Prostate gland (tissue), 2 donors: ENCODE results near the gene LAMA2. TPM values are rescaled to one million over a fixed set of nuclear protein-coding genes. Genes with fewer than 3 reads are reported as not detected.
A peak's percentile ranks its signal among the peaks of the same experiment; 100 is the strongest.

ENCODE experiments used
- DNase-seq: peaks from one replicate; pipeline ENCODE4 v3.0.0-alpha.2; 2019; ENCODE audit warnings: low spot score
- H3K27ac ChIP-seq, 2 donors: fragments of 200-600 bp; sonication (generic); 2 replicates each; pipeline ENCODE4 v1.5.1; 2017 to 2019
- H3K27me3 ChIP-seq: fragments of 200-600 bp; sonication (generic); replicated peaks from 2 replicates; pipeline ENCODE4 v1.5.1; 2019; ENCODE audit not compliant: insufficient read depth
- H3K36me3 ChIP-seq, 2 donors: fragments of 200-600 bp; sonication (generic); 1 replicate in 1 of 2; 2 replicates in 1 of 2; pipeline versions ENCODE4 v1.5.1 to v1.8.1; 2017 to 2019
- H3K4me1 ChIP-seq: fragments of 200-600 bp; sonication (generic); replicated peaks from 2 replicates; pipeline ENCODE4 v1.5.1; 2019
- H3K4me3 ChIP-seq, 2 donors: fragments of 200-600 bp; sonication (generic); 2 replicates each; pipeline ENCODE4 v1.5.1; 2017 to 2019
- H3K9me3 ChIP-seq: fragments of 200-600 bp; sonication (generic); 2 replicates; pipeline ENCODE4 v1.5.1; 2017
- POLR2A ChIP-seq: fragments of 450-650 bp; IDR thresholded peaks from one replicate; pipeline ENCODE4 v1.6.1; 2016; ENCODE audit warnings: antibody characterized with exemption, mild to moderate bottlenecking
- POLR2AphosphoS5 ChIP-seq: sonication (generic); formaldehyde crosslinking; IDR thresholded peaks from one replicate; pipeline ENCODE4 v1.6.1; 2017; ENCODE audit warnings: antibody characterized with exemption
- WGBS: methylation state at CpG from one replicate; pipeline ENCODE4 v1.1.5; 2018; 5-methylcytosine and 5-hydroxymethylcytosine counted together
- intact Hi-C: fragments of 100-400 bp; cut with DNase I; formaldehyde crosslinking; loops from one replicate; pipeline ENCODE4 v1.14.2; 2022
- total RNA-seq, 2 donors: library from RNA; depleted of rRNA; stranded (reverse); fragments of >200 nt; gene quantifications; one replicate each; pipeline ENCODE4 v1.1.0, GENCODE V29; 2016
- TF ChIP-seq, protein P1 (sequence below), 4 experiments: fragments of 200-600 bp in 2 of 4; fragments of 450-650 bp in 2 of 4; sonication (generic) in 2 of 4; IDR thresholded peaks; 1 replicate in 3 of 4; 2 replicates in 1 of 4; pipeline ENCODE4 v1.5.1; 2016 to 2019; ENCODE audit warnings: antibody characterized with exemption in 4 of 4, mild to moderate bottlenecking in 2 of 4, moderate library complexity in 2 of 4

LAMA2 gene
- total RNA-seq, 2 donors from 2014 or later: 10.1 to 89.1 TPM

GRCh38 chr6:129498950-129499842 lies 616.3 kb downstream of the LAMA2 start:
- peak; percentile 36 for DNase-seq

DNA sequence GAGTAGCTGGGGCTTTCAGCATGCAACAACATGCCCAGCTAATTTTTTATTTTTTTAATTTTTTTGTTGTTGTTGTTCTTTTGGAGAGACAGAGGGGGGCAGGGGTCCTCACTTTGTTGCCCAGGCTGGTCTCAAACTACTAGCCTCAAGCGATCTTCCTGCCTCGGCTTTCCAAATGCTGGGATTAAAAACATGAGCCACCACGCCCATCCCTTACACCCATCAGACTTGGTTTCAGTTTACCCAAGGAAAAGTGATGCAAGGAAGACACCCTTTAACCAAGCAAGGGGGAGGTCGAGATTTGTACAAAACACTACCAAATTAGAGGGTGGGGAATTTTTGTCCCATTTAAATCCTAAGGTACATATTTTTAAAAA lies 616.9 kb downstream of the LAMA2 start:
- Histone ChIP-seq H3K36me3 (no peaks in the 10 kb centered on the region), H3K27ac (no peak overlapping the region), H3K27me3 (no peaks in the 10 kb centered on the region), H3K9me3 (no peaks in the 10 kb centered on the region), H3K4me1 (no peaks in the 10 kb centered on the region), H3K4me3 (no peak overlapping the region)
- intact Hi-C loops: loop anchor here (2.0 kb wide), 1 partner anchor 75 kb away; no protein-coding TSS in a partner anchor
- DNase-seq: no peak
- TF ChIP-seq, protein P1, sequence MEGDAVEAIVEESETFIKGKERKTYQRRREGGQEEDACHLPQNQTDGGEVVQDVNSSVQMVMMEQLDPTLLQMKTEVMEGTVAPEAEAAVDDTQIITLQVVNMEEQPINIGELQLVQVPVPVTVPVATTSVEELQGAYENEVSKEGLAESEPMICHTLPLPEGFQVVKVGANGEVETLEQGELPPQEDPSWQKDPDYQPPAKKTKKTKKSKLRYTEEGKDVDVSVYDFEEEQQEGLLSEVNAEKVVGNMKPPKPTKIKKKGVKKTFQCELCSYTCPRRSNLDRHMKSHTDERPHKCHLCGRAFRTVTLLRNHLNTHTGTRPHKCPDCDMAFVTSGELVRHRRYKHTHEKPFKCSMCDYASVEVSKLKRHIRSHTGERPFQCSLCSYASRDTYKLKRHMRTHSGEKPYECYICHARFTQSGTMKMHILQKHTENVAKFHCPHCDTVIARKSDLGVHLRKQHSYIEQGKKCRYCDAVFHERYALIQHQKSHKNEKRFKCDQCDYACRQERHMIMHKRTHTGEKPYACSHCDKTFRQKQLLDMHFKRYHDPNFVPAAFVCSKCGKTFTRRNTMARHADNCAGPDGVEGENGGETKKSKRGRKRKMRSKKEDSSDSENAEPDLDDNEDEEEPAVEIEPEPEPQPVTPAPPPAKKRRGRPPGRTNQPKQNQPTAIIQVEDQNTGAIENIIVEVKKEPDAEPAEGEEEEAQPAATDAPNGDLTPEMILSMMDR (IDR thresholded peaks at IDR 0.05): no peak
- TF ChIP-seq POLR2A (no peak), POLR2AphosphoS5 (no peak)
- 86% methylated on average over 4 of the region's 4 CpGs for WGBS

More at GRCh38 chr6:129498950-129499842, 616.3 kb downstream of the LAMA2 start:
- intact Hi-C loops: loop anchor here (2.0 kb wide), 1 partner anchor 76 kb away; no protein-coding TSS in a partner anchor
- WGBS: 9% methylated on average over 8 of the region's 8 CpGs
- Histone ChIP-seq H3K9me3 (no peaks in the 10 kb centered on the region), H3K4me3 (no peak overlapping the region), H3K27me3 (no peaks in the 10 kb centered on the region), H3K4me1 (no peaks in the 10 kb centered on the region), H3K36me3 (no peaks in the 10 kb centered on the region), H3K27ac (peak overlapping the region in 1 of 2 donors; percentile 24)
- TF ChIP-seq POLR2A: no peak
- TF ChIP-seq POLR2AphosphoS5: peak; percentile 13
- TF ChIP-seq, protein P1 (IDR thresholded peaks at IDR 0.05): peak; percentile 26 to 77 (median 72)

- Histone ChIP-seq H3K4me3 (no peak overlapping the region), H3K36me3 (no peaks in the 10 kb centered on the region), H3K27ac (peak overlapping the region; percentile 33 to 70), H3K9me3 (no peaks in the 10 kb centered on the region), H3K27me3 (no peaks in the 10 kb centered on the region), H3K4me1 (no peaks in the 10 kb centered on the region)
- intact Hi-C loops: no loop called here
- 31% methylated on average over 13 of the region's 13 CpGs for WGBS
- TF ChIP-seq POLR2AphosphoS5 (peak; percentile 85), POLR2A (no peak)
- TF ChIP-seq, protein P1 (IDR thresholded peaks at IDR 0.05): no peak
- DNase-seq: peak; percentile 84
Measured at GRCh38 chr6:129500958-129501739, 618.2 kb downstream of the LAMA2 start.

DNA sequence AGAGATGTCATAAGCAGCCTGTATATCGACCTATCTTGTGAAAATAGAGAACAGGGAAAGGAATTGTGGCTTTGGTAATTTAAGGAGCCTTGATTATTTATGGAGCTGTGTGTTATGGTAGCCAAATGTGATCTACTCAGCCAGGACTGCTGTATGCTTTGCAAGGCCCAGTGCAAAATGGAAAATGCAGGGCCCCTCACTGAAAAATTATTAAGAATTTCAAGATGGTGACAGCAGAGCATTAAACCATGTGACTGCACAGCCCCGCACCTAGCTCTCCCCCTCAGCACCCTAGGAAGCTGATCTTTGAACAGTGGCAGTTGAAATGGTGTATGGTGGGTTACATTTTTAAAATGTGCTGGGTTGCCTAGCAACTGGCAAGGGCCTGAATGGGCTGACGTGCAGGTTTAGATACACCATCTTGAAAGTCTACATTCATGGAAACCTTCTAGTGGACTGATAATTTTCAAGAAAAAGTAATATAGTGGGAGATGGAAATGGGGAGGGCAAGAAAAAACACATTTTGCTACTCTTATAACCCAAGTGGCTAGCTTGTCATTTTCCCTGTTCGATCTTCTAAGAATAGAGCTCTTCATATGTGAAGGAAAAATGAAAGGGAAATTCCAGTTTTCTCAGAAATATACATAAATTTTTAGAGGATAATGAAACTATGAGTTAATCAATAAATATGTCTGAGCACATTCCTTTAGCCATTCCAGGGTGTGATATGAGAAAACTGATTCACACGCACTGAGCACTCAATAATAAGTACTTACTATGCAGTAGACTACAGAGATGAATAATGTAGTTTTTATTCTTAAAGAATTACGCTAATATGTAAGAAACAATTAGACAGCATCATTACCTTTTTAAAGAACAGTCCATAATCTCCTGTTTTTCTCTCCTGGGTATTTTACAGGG lies 619.1 kb downstream of the LAMA2 start:
- no peak overlapping the region for H3K4me3 ChIP-seq
- 67% methylated on average over 6 of the region's 6 CpGs for WGBS
- TF ChIP-seq POLR2AphosphoS5: no peak
- TF ChIP-seq, protein P1 (IDR thresholded peaks at IDR 0.05): no peak
- TF ChIP-seq POLR2A: no peak
- intact Hi-C loops: no loop called here
- no peaks in the 10 kb centered on the region for H3K9me3 ChIP-seq
- no peaks in the 10 kb centered on the region for H3K27me3 ChIP-seq
- H3K4me1 ChIP-seq: no peaks in the 10 kb centered on the region
- peak overlapping the region in 1 of 2 donors; percentile 33 for H3K27ac ChIP-seq
- no peaks in the 10 kb centered on the region for H3K36me3 ChIP-seq
- DNase-seq: no peak
